ENCODE measurements around the gene CFAP61. TPM values are rescaled to one million over a fixed set of nuclear protein-coding genes. Genes with fewer than 3 reads are reported as not detected.

Gene CFAP61
- total and polyA plus RNA-seq, 10 donors, result 0.06 to 0.17 TPM; not detected in 8

GRCh38 chr20:20360464-20360863, 308.1 kb downstream of the CFAP61 start:
- peaks cover 4 to 64% (median 45%) of the 10 kb centered on the region in 7 donors for H3K27me3 ChIP-seq (replicated peaks in 1 of 7)
- intact Hi-C loops (cut with DNase I; ENCODE audit: low total_unique reads), result loop anchor here (5.0 kb wide), 1 partner anchor 207 kb away; no protein-coding TSS in a partner anchor
- H3K4me1 ChIP-seq, result peaks cover 4 to 42% (median 23%) of the 10 kb centered on the region in 6 donors
- H3K27ac ChIP-seq, result no peak overlapping the region
- no peaks in the 10 kb centered on the region for H3K9me3 ChIP-seq
- TF ChIP-seq, protein P1, sequence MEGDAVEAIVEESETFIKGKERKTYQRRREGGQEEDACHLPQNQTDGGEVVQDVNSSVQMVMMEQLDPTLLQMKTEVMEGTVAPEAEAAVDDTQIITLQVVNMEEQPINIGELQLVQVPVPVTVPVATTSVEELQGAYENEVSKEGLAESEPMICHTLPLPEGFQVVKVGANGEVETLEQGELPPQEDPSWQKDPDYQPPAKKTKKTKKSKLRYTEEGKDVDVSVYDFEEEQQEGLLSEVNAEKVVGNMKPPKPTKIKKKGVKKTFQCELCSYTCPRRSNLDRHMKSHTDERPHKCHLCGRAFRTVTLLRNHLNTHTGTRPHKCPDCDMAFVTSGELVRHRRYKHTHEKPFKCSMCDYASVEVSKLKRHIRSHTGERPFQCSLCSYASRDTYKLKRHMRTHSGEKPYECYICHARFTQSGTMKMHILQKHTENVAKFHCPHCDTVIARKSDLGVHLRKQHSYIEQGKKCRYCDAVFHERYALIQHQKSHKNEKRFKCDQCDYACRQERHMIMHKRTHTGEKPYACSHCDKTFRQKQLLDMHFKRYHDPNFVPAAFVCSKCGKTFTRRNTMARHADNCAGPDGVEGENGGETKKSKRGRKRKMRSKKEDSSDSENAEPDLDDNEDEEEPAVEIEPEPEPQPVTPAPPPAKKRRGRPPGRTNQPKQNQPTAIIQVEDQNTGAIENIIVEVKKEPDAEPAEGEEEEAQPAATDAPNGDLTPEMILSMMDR (IDR thresholded peaks at IDR 0.05 in 8 of 11, conservative IDR thresholded peaks at IDR 0.05 in 3 of 11), result peak; percentile 12 to 79 (median 65)
- TF ChIP-seq POLR2AphosphoS5 (IDR thresholded peaks at IDR 0.05), result no peak
- WGBS, 5 donors, result 1 to 4% (median 3%) methylated on average over 6 of the region's 6 CpGs
- H3K4me3 ChIP-seq, result no peak overlapping the region
- no peaks in the 10 kb centered on the region for H3K36me3 ChIP-seq
- no peak for DNase-seq

GRCh38 chr20:20362774-20363433, 310.6 kb downstream of the CFAP61 start:
- Histone ChIP-seq H3K27ac (no peak overlapping the region), H3K9me3 (no peaks in the 10 kb centered on the region), H3K36me3 (no peaks in the 10 kb centered on the region), H3K27me3 (replicated peaks in 1 of 7) (peaks cover 9 to 88% (median 69%) of the 10 kb centered on the region in 7 donors), H3K4me3 (no peak overlapping the region), H3K4me1 (peaks cover 11 to 60% (median 34%) of the 10 kb centered on the region in 6 donors)
- 3 to 7% (median 4%) methylated on average over 17 of the region's 17 CpGs for WGBS, 5 donors
- intact Hi-C loops (cut with DNase I; ENCODE audit: low total_unique reads), result loop anchor here (5.0 kb wide), 1 partner anchor 204 kb away; no protein-coding TSS in a partner anchor
- DNase-seq, result no peak
- TF ChIP-seq POLR2AphosphoS5 (IDR thresholded peaks at IDR 0.05) (no peak), POLR2A (IDR thresholded peaks at IDR 0.05) (no peak)
- TF ChIP-seq, protein P1 (IDR thresholded peaks at IDR 0.05 in 8 of 11, conservative IDR thresholded peaks at IDR 0.05 in 3 of 11), result no peak

DNA sequence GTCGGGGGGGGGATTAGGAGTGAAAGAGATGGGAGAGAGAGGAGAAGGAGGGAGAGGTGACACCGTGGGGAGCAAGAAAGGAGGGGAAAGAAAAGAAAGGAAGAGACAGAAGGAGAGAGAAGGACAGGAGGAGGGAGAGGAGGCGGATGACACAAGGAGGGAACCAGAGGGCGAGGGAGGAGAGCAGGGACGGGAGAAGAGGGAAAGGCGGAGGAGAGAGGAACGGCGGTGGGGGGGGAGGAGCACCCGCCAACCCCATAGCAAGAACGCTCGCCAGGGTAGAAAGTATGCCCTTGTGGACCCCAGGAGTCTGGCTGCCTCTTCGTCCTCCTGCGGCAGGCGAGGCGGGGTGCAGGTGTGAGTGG, 311.1 kb downstream of the CFAP61 start:
- WGBS, 5 donors, result 5 to 9% (median 7%) methylated on average over 15 of the region's 15 CpGs
- TF ChIP-seq, protein P1 (IDR thresholded peaks at IDR 0.05 in 8 of 11, conservative IDR thresholded peaks at IDR 0.05 in 3 of 11), result no peak
- TF ChIP-seq POLR2AphosphoS5 (IDR thresholded peaks at IDR 0.05), result no peak
- H3K4me3 ChIP-seq, result peak overlapping the region in 1 of 8 donors; percentile 5
- no peaks in the 10 kb centered on the region for H3K36me3 ChIP-seq
- peaks cover 9 to 93% (median 72%) of the 10 kb centered on the region in 7 donors for H3K27me3 ChIP-seq (replicated peaks in 1 of 7)
- no peak for DNase-seq
- H3K4me1 ChIP-seq, result peaks cover 11 to 62% (median 36%) of the 10 kb centered on the region in 6 donors
- intact Hi-C loops (cut with DNase I; ENCODE audit: low total_unique reads), result loop anchor here (5.0 kb wide), 1 partner anchor 204 kb away; no protein-coding TSS in a partner anchor
- H3K9me3 ChIP-seq, result no peaks in the 10 kb centered on the region
- no peak overlapping the region for H3K27ac ChIP-seq

- DNase-seq, result peak; percentile 65
- Histone ChIP-seq H3K27ac (no peak overlapping the region), H3K27me3 (replicated peaks in 1 of 7) (peaks cover 9 to 99% (median 78%) of the 10 kb centered on the region in 7 donors), H3K36me3 (no peaks in the 10 kb centered on the region), H3K4me1 (peaks cover 11 to 66% (median 39%) of the 10 kb centered on the region in 6 donors), H3K9me3 (no peaks in the 10 kb centered on the region), H3K4me3 (peak overlapping the region in 2 of 8 donors; percentile 5 to 8)
- intact Hi-C loops (cut with DNase I; ENCODE audit: low total_unique reads), result loop anchor here (5.0 kb wide), 1 partner anchor 203 kb away; no protein-coding TSS in a partner anchor
- 1 to 5% (median 4%) methylated on average over 23 to 70 of the region's 70 CpGs for WGBS, 5 donors
- TF ChIP-seq, protein P1 (IDR thresholded peaks at IDR 0.05 in 8 of 11, conservative IDR thresholded peaks at IDR 0.05 in 3 of 11), result no peak
- no peak for TF ChIP-seq POLR2A (IDR thresholded peaks at IDR 0.05)
- no peak for TF ChIP-seq POLR2AphosphoS5 (IDR thresholded peaks at IDR 0.05)
Measured at GRCh38 chr20:20363799-20364592, 311.7 kb downstream of the CFAP61 start.
